ENCODE data around the gene SDR42E1. TPM values are rescaled to one million over a fixed set of nuclear protein-coding genes. Genes with fewer than 3 reads are reported as not detected.

SDR42E1 gene
- total and polyA plus RNA-seq, 2 of the 13 experiments (the other 11 are each of a cell fraction or from before 2014, with no cell fraction given) = 0.01 to 0.13 TPM

- TF ChIP-seq EP300 (IDR thresholded peaks at IDR 0.05; ENCODE audit: low read depth in 2 of 2, low read length in 2 of 2) (no peak), EP300 (CRISPR knock-in tag; IDR thresholded peaks at IDR 0.05; ENCODE audit: borderline replicate concordance) (no peak), ZNF333 (CRISPR knock-in tag; IDR thresholded peaks at IDR 0.05; ENCODE audit: borderline replicate concordance) (no peak), ZNF343 (CRISPR knock-in tag; IDR thresholded peaks at IDR 0.05) (no peak), ZNF282 (IDR thresholded peaks at IDR 0.05; ENCODE audit: partially characterized antibody) (no peak), NR2C2 (CRISPR knock-in tag; IDR thresholded peaks at IDR 0.05; ENCODE audit: borderline replicate concordance) (0 out of 2 replicates have a peak, but pooled peaks have one; percentile 18), ZNF644 (CRISPR knock-in tag; IDR thresholded peaks at IDR 0.05; ENCODE audit: low read depth) (peak; percentile 33; the same call in 1 of the 2 replicates), ZNF143 (CRISPR knock-in tag; IDR thresholded peaks at IDR 0.05) (no peak), ZC3H13 (CRISPR knock-in tag; IDR thresholded peaks at IDR 0.05) (no peak), SMC3 (IDR thresholded peaks at IDR 0.05; ENCODE audit: low read length) (no peak), HNF1B (CRISPR knock-in tag; IDR thresholded peaks at IDR 0.05) (no peak), FOXO4 (CRISPR knock-in tag; conservative IDR thresholded peaks at IDR 0.05) (no peak), CEBPG (CRISPR knock-in tag; IDR thresholded peaks at IDR 0.05) (0 out of 2 replicates have a peak, but pooled peaks have one; percentile 5), ZBTB44 (CRISPR knock-in tag; IDR thresholded peaks at IDR 0.05) (no peak), ZNF773 (CRISPR knock-in tag; IDR thresholded peaks at IDR 0.05; ENCODE audit: borderline replicate concordance) (no peak), HNRNPUL1 (IDR thresholded peaks at IDR 0.05; ENCODE audit: low read depth, low read length) (no peak), HDAC2 (CRISPR knock-in tag; IDR thresholded peaks at IDR 0.05) (0 out of 2 replicates have a peak, but pooled peaks have one; percentile 34)
- TF ChIP-seq, protein P1, sequence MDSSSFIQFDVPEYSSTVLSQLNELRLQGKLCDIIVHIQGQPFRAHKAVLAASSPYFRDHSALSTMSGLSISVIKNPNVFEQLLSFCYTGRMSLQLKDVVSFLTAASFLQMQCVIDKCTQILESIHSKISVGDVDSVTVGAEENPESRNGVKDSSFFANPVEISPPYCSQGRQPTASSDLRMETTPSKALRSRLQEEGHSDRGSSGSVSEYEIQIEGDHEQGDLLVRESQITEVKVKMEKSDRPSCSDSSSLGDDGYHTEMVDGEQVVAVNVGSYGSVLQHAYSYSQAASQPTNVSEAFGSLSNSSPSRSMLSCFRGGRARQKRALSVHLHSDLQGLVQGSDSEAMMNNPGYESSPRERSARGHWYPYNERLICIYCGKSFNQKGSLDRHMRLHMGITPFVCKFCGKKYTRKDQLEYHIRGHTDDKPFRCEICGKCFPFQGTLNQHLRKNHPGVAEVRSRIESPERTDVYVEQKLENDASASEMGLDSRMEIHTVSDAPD (CRISPR knock-in tag; IDR thresholded peaks at IDR 0.05) = no peak
These were observed 22.5 kb upstream of the SDR42E1 start (continued) for GRCh38 chr16:82033683-82034300.
